ENCODE data around the gene TRMT10A. TPM values are rescaled to one million over a fixed set of nuclear protein-coding genes. Genes with fewer than 3 reads are reported as not detected.

The TRMT10A gene
- total RNA-seq, 1 donor from 2014 or later = 15.6 TPM

GRCh38 chr4:99610605-99611175, 46.9 kb upstream of the TRMT10A start:
- H3K4me1 Mint-ChIP-seq = peaks cover 6% of the 10 kb centered on the region
- TF ChIP-seq EZH2phosphoT487 (IDR thresholded peaks at IDR 0.05) (no peak), CTCF (IDR thresholded peaks at IDR 0.05) (no peak), EZH2 (IDR thresholded peaks at IDR 0.05) (no peak)

GRCh38 chr4:99608417-99608816, 44.6 kb upstream of the TRMT10A start:
- Mint-ChIP-seq H3K4me3 (no peak overlapping the region), H3K27ac (no peak overlapping the region), H3K27me3 (ENCODE audit: insufficient read depth, low read depth) (no peaks in the 10 kb centered on the region), H3K4me1 (no peaks in the 10 kb centered on the region), H3K9me3 (no peaks in the 10 kb centered on the region), H3K36me3 (peaks cover 2% of the 10 kb centered on the region)
- no peak for DNase-seq (ENCODE audit: low spot score)
- no peaks in the 10 kb centered on the region for H3K27me3 ChIP-seq
- no peaks in the 10 kb centered on the region for H3F3A ChIP-seq (ENCODE audit: low read depth)
- H3K27ac ChIP-seq = no peak overlapping the region
- no peaks in the 10 kb centered on the region for H3K4me1 ChIP-seq
- H3K36me3 ChIP-seq = no peaks in the 10 kb centered on the region
- H3K9me3 ChIP-seq (ENCODE audit: low read depth) = no peaks in the 10 kb centered on the region
- TF ChIP-seq EZH2 (IDR thresholded peaks at IDR 0.05) (no peak), CTCF (IDR thresholded peaks at IDR 0.05) (no peak), EZH2phosphoT487 (IDR thresholded peaks at IDR 0.05) (no peak)
- H3K4me2 ChIP-seq = no peak overlapping the region
- H3K4me3 ChIP-seq = no peak overlapping the region
- H3K9ac ChIP-seq = no peak overlapping the region
- H3K79me2 ChIP-seq (ENCODE audit: low read depth) = no peaks in the 10 kb centered on the region
- H2AFZ ChIP-seq (replicated peaks) = no peak overlapping the region
- H4K20me1 ChIP-seq (ENCODE audit: low read depth) = no peaks in the 10 kb centered on the region

More at GRCh38 chr4:99610605-99611175, 46.9 kb upstream of the TRMT10A start:
- H3K36me3 ChIP-seq = no peaks in the 10 kb centered on the region
- no peaks in the 10 kb centered on the region for H3K27me3 ChIP-seq
- H3K27ac ChIP-seq = no peak overlapping the region
- no peaks in the 10 kb centered on the region for H3K9me3 Mint-ChIP-seq
- no peaks in the 10 kb centered on the region for H3F3A ChIP-seq (ENCODE audit: low read depth)
- H3K4me3 ChIP-seq = no peak overlapping the region
- no peaks in the 10 kb centered on the region for H3K79me2 ChIP-seq (ENCODE audit: low read depth)
- H3K36me3 Mint-ChIP-seq = peaks cover 2% of the 10 kb centered on the region
- no peaks in the 10 kb centered on the region for H3K4me1 ChIP-seq
- H3K9ac ChIP-seq = no peak overlapping the region
- H3K4me3 Mint-ChIP-seq = no peak overlapping the region
- DNase-seq (ENCODE audit: low spot score) = no peak
- H3K9me3 ChIP-seq (ENCODE audit: low read depth) = no peaks in the 10 kb centered on the region
- no peaks in the 10 kb centered on the region for H3K27me3 Mint-ChIP-seq (ENCODE audit: insufficient read depth, low read depth)
- H4K20me1 ChIP-seq (ENCODE audit: low read depth) = no peaks in the 10 kb centered on the region
- no peak overlapping the region for H3K27ac Mint-ChIP-seq
- H3K4me2 ChIP-seq = no peak overlapping the region
- H2AFZ ChIP-seq (replicated peaks) = no peak overlapping the region

GRCh38 chr4:99606716-99607115, 42.9 kb upstream of the TRMT10A start:
- Histone ChIP-seq H3K36me3 (no peaks in the 10 kb centered on the region), H3K9ac (no peak overlapping the region), H4K20me1 (ENCODE audit: low read depth) (no peaks in the 10 kb centered on the region), H3K4me3 (no peak overlapping the region), H3K9me3 (ENCODE audit: low read depth) (no peaks in the 10 kb centered on the region), H3K27me3 (no peaks in the 10 kb centered on the region), H3K4me1 (no peaks in the 10 kb centered on the region), H3F3A (ENCODE audit: low read depth) (no peaks in the 10 kb centered on the region), H3K79me2 (ENCODE audit: low read depth) (no peaks in the 10 kb centered on the region), H3K27ac (no peak overlapping the region), H2AFZ (replicated peaks) (no peak overlapping the region), H3K4me2 (no peak overlapping the region)
- H3K4me3 Mint-ChIP-seq = no peak overlapping the region
- H3K36me3 Mint-ChIP-seq = peaks cover 2% of the 10 kb centered on the region
- no peaks in the 10 kb centered on the region for H3K27me3 Mint-ChIP-seq (ENCODE audit: insufficient read depth, low read depth)
- no peaks in the 10 kb centered on the region for H3K9me3 Mint-ChIP-seq
- H3K4me1 Mint-ChIP-seq = no peaks in the 10 kb centered on the region
- H3K27ac Mint-ChIP-seq = no peak overlapping the region
- DNase-seq (ENCODE audit: low spot score) = no peak
- TF ChIP-seq EZH2 (IDR thresholded peaks at IDR 0.05) = no peak
- TF ChIP-seq CTCF (IDR thresholded peaks at IDR 0.05) = no peak
- TF ChIP-seq EZH2phosphoT487 (IDR thresholded peaks at IDR 0.05) = no peak
